Fibroblast of the aortic adventitia (primary cell): ENCODE measurements around the gene JAK1. TPM values are rescaled to one million over a fixed set of nuclear protein-coding genes. Genes with fewer than 3 reads are reported as not detected.
"Not testable (repeated sequence)": the region's sequence is repeated elsewhere in the genome, so short reads cannot be mapped to it uniquely, and the experiment has no call there.

Experiments used
- DNase-seq: peaks from one replicate; pipeline ENCODE4 v3.0.0-alpha.2; 2010; ENCODE audit warnings: low read depth
- H3K4me3 ChIP-seq: 2 replicates; pipeline ENCODE4 v1.5.1; 2011; ENCODE audit warnings: low read depth, mild to moderate bottlenecking, control low read depth, low read length, moderate library complexity
- CTCF ChIP-seq: IDR thresholded peaks from 2 replicates; pipeline ENCODE4 v1.5.1; 2011; ENCODE audit warnings: mild to moderate bottlenecking, low read length, control low read depth, inconsistent platforms; ENCODE audit not compliant: insufficient read depth
- total RNA-seq: library from RNA; depleted of rRNA; stranded (reverse); fragments of >200 nt; gene quantifications from 2 replicates; pipeline ENCODE4 v1.2.3, GENCODE V29; 2012; ENCODE audit warnings: low replicate concordance

Gene JAK1
- total RNA-seq, 1 donor = 159 TPM

DNA sequence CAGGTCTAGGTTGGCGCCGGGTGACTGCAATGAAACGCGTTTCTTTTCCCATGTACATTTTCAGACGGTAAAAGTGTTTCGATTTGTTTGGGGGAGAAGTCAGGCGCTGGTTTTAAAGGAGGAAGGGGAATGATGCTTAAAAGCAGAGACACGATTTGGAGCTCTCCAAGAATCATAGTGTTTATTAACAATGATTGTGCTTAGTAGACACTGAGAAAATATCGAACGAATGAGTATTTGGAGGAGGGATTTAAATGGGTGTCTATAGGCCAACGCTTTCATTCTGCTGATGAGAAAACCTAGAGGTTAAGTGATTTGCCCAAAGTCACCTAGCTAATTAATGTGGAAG, 36.9 kb upstream of the JAK1 start:
- no peak for DNase-seq
- no peak for TF ChIP-seq CTCF
- peak overlapping the region; percentile 71 for H3K4me3 ChIP-seq

- peak; percentile 91 for DNase-seq
- H3K4me3 ChIP-seq = peak overlapping the region; percentile 71
- TF ChIP-seq CTCF = no peak
These were observed 36.4 kb upstream of the JAK1 start for GRCh38 chr1:65002508-65003315.

- DNase-seq = no peak
- peak overlapping the region; percentile 71 for H3K4me3 ChIP-seq
- no peak for TF ChIP-seq CTCF
These were observed 35.8 kb upstream of the JAK1 start for GRCh38 chr1:65002156-65002507.

DNA sequence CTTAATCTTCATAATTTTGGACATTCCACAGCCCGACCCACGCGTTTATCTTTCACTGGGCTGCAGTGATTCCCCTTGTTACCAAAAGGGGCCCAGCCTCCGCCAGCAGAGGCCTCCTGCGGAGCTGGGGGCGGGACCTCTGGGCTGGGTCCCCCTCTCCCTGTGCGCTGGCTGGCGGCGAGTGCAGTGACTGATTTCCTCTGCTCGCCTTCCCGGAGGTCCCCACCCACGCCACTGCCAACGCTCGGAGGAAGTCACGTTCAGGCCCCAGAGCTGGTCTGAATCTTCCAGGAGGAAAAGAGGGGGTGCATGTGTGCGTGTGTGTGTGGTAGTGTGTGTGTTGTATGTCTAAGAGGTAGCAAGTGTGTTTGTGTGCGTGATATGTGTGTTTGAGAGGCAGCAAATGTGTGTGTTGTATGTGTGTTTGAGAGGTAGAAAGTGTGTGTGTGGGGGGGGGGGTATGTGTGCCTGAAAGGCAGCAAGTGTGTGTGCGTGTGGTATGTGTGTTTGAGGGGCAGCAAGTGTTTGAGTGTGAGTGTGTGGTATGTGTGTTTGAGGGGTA, 35.0 kb upstream of the JAK1 start:
- peak; percentile 43 for DNase-seq
- H3K4me3 ChIP-seq = peak overlapping the region; percentile 11
- no peak for TF ChIP-seq CTCF

- H3K4me3 ChIP-seq, DNase-seq: not testable (repeated sequence)
These were observed 32.1 kb upstream of the JAK1 start for GRCh38 chr1:64998425-64998948.

DNA sequence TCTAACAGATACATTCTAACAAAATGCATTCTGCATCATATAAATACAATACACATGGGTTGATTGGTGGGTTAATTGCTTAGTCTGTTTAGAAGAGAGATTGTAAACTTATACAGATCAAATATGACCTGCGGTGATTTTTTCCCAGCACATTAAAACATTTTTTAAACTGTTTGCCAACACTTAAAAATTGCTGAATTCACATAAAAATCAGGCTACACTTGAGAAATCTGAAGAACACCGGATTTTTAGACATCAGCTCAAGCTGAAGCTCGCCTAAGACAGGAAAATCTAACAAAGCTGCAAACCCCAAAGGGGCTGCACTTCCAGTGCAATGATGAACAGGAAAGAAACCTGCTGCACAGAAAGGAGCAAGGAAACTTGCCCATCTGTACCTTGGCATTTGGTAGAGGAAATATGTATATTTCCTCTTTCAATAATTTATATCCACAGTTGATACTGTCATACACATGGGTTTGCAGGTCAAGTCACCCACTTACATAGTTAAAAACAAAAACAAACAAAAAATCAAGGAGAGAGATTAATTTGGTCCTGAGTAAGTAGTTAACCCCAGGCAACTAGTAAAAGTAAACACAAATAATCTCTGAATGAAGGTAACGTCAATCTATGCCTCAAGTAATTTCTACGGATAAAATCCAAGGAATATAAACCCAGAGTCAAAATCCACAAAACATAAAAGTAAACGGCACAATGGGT, 30.4 kb upstream of the JAK1 start:
- no peak overlapping the region for H3K4me3 ChIP-seq
- DNase-seq = no peak
- no peak for TF ChIP-seq CTCF

- TF ChIP-seq CTCF = no peak
These were observed 29.0 kb upstream of the JAK1 start for GRCh38 chr1:64995316-64995715.

More at GRCh38 chr1:64995316-64995715, 29.0 kb upstream of the JAK1 start:
- no peak for DNase-seq
- H3K4me3 ChIP-seq = no peak overlapping the region
